Osteocyte (in vitro differentiated cells): ENCODE measurements around the gene SF3A2. TPM values are rescaled to one million over a fixed set of nuclear protein-coding genes. Genes with fewer than 3 reads are reported as not detected.

Experiments used
- DNase-seq: peaks from one replicate; pipeline ENCODE4 v3.0.0; 2021; ENCODE audit warnings: mixed read lengths; ENCODE audit not compliant: unreplicated experiment; ENCODE audit errors: extremely low spot score
- H3K27ac Mint-ChIP-seq: one replicate; pipeline ENCODE4 v1.8.0; 2021; ENCODE audit warnings: mild to moderate bottlenecking, mixed read lengths; ENCODE audit not compliant: unreplicated experiment
- H3K27me3 Mint-ChIP-seq: one replicate; pipeline ENCODE4 v1.8.0; 2021; ENCODE audit warnings: mixed read lengths; ENCODE audit not compliant: unreplicated experiment
- H3K36me3 Mint-ChIP-seq: one replicate; pipeline ENCODE4 v1.8.0; 2021; ENCODE audit warnings: mixed read lengths; ENCODE audit not compliant: unreplicated experiment
- H3K4me1 Mint-ChIP-seq: one replicate; pipeline ENCODE4 v1.8.0; 2021; ENCODE audit warnings: mixed read lengths; ENCODE audit not compliant: unreplicated experiment
- H3K4me3 Mint-ChIP-seq: one replicate; pipeline ENCODE4 v1.8.0; 2021; ENCODE audit warnings: mild to moderate bottlenecking, moderate library complexity, mixed read lengths; ENCODE audit not compliant: unreplicated experiment
- H3K9me3 Mint-ChIP-seq: one replicate; pipeline ENCODE4 v1.8.0; 2021; ENCODE audit warnings: mixed read lengths; ENCODE audit not compliant: unreplicated experiment
- total RNA-seq: library from RNA; stranded (reverse); gene quantifications from 2 replicates; pipeline ENCODE4 v1.2.1, GENCODE V29; 2021
- TF ChIP-seq, protein P1 (sequence below): fragments of 200-600 bp; sonication (generic); IDR thresholded peaks from 2 replicates; pipeline ENCODE4 v1.5.0; 2021; ENCODE audit warnings: antibody characterized with exemption, mild to moderate bottlenecking, moderate library complexity

SF3A2 gene
- total RNA-seq, 1 donor from 2014 or later, result 102 TPM

DNA sequence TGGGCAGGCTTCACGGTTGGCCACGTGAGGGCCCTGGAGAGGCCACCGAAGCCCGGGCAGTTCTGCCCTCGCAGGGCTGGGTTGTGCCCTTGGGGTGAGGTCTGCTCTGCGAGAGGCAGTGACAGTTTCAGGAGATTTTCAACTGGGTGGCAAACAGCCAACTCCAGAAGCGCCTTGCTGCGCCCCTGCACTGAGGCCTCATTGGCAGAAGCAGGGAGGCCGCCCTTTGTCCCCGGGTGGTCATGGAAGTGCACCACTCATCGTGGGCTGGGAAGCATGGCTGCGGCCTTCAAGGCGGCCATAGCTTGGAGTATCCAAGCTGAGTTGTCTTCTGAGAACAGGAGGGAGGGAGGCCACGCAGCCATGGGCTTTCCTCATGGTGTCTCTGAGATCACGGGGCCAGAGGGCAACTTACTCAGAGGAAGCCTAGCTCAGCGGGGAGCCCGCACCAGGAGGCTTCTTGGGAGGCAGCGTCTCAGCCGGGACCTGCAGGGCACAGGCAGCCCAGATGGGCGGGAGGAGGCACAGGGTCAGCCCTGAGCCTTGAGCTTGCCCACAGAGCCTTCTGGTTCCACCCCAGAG lies 15.3 kb upstream of the SF3A2 start:
- Mint-ChIP-seq H3K27ac (peak overlapping the region; percentile 47), H3K4me3 (peak overlapping the region; percentile 10), H3K36me3 (peaks cover 31% of the 10 kb centered on the region)

DNA sequence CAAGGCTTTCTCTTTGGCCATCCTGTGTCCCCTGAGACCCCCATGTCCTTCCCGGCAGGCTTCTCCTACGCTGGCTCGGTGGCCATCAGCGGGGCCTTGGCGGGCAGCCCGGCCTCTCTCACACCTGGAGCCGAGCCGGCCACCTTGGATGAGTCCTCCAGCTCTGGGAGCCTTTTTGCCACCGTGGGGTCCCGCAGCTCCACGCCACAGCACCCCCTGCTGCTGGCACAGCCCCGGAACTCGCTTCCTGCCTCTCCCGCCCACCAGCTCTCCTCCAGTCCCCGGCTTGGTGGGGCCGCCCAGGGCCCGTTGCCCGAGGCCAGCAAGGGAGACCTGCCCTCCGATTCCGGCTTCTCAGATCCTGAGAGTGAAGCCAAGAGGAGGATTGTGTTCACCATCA lies 14.7 kb upstream of the SF3A2 start:
- Mint-ChIP-seq H3K36me3 (peaks cover 29% of the 10 kb centered on the region), H3K9me3 (no peaks in the 10 kb centered on the region), H3K27me3 (no peaks in the 10 kb centered on the region), H3K4me1 (peaks cover 14% of the 10 kb centered on the region), H3K27ac (no peak overlapping the region), H3K4me3 (no peak overlapping the region)
- TF ChIP-seq, protein P1, sequence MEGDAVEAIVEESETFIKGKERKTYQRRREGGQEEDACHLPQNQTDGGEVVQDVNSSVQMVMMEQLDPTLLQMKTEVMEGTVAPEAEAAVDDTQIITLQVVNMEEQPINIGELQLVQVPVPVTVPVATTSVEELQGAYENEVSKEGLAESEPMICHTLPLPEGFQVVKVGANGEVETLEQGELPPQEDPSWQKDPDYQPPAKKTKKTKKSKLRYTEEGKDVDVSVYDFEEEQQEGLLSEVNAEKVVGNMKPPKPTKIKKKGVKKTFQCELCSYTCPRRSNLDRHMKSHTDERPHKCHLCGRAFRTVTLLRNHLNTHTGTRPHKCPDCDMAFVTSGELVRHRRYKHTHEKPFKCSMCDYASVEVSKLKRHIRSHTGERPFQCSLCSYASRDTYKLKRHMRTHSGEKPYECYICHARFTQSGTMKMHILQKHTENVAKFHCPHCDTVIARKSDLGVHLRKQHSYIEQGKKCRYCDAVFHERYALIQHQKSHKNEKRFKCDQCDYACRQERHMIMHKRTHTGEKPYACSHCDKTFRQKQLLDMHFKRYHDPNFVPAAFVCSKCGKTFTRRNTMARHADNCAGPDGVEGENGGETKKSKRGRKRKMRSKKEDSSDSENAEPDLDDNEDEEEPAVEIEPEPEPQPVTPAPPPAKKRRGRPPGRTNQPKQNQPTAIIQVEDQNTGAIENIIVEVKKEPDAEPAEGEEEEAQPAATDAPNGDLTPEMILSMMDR, result peak; percentile 48
- DNase-seq, result no peak

More for the DNA sequence above, 15.3 kb upstream of the SF3A2 start:
- TF ChIP-seq, protein P1, result no peak
- no peak for DNase-seq
- H3K4me1 Mint-ChIP-seq, result peaks cover 14% of the 10 kb centered on the region
- no peaks in the 10 kb centered on the region for H3K9me3 Mint-ChIP-seq
- no peaks in the 10 kb centered on the region for H3K27me3 Mint-ChIP-seq

DNA sequence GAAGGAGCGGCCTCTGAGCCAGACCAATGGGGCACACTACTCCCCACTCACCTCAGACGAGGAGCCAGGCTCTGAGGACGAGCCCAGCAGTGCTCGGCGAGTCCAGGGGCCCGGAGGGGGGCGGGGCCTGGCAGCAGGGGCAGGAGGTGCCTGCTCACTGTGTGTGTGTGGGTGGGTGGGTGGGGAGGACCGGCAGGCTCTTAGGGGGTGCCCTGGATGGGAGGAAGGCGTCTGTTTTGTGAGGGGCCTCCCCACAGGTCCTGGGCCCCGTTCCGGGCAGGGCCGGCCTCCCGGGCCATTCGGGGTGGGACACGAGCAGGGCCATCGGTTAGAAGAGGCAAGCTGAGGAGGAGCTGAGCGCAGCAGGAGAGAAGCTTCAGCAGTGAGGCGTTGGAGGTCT lies 13.2 kb upstream of the SF3A2 start:
- TF ChIP-seq, protein P1, result no peak
- H3K4me3 Mint-ChIP-seq, result no peak overlapping the region
- DNase-seq, result no peak
- H3K4me1 Mint-ChIP-seq, result peaks cover 14% of the 10 kb centered on the region
- no peaks in the 10 kb centered on the region for H3K9me3 Mint-ChIP-seq
- H3K27ac Mint-ChIP-seq, result no peak overlapping the region
- H3K36me3 Mint-ChIP-seq, result peaks cover 23% of the 10 kb centered on the region
- H3K27me3 Mint-ChIP-seq, result no peaks in the 10 kb centered on the region

DNA sequence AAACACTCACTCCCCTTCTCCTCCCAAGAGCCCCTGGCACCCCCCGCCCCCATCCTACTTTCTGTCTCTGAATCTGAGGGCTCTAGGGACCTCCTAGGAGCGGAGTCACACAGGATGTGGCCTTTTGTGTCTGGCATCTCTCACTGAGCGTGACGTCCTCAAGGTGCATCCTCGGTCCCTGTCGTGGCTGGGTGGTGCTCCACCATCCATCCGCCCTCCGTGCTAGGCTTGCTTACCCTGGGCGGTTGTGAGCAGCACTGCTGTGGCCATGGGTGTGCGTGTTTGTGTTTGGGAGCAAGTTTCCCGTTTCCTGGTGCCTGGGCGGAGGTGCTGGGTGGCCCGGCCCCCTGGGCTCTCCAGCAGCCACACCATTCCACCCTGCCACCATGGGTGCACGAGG lies 12.7 kb upstream of the SF3A2 start:
- Mint-ChIP-seq H3K36me3 (peaks cover 26% of the 10 kb centered on the region), H3K4me3 (no peak overlapping the region), H3K9me3 (no peaks in the 10 kb centered on the region), H3K4me1 (peaks cover 14% of the 10 kb centered on the region), H3K27ac (no peak overlapping the region), H3K27me3 (no peaks in the 10 kb centered on the region)
- no peak for DNase-seq
- TF ChIP-seq, protein P1, result no peak

DNA sequence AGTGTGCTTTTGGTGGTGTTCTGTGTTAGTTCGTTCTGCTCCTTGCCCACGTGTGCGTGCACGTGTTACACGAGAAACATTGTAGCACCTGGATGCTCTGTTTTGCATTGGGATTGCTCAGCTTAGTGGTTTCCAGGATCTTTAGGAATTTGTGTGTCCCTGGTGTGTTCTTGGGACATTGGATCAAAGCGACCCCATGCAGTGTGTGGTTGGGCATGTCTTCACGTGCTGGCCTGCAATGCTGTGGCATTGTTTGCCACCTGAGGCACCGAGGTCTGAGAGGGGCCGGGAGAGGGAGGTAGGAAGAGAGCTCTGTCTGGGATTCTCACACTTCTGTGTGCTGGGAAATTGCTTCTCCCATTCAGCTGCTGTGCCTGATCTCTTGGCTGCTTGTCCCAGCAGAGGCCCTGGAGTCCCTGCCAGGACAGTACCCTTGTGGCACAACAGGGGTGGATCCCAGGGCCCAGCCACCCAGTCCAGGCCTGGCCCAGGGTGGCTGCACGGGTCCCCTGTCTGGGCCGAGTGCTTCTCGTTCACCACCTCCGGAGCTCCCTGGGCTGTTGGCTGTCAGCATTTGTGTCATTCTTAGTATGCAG lies 11.8 kb upstream of the SF3A2 start:
- no peak for DNase-seq
- no peaks in the 10 kb centered on the region for H3K27me3 Mint-ChIP-seq
- no peak overlapping the region for H3K27ac Mint-ChIP-seq
- peaks cover 24% of the 10 kb centered on the region for H3K36me3 Mint-ChIP-seq
- no peak overlapping the region for H3K4me3 Mint-ChIP-seq
- peaks cover 14% of the 10 kb centered on the region for H3K4me1 Mint-ChIP-seq
- TF ChIP-seq, protein P1, result no peak
- no peaks in the 10 kb centered on the region for H3K9me3 Mint-ChIP-seq
